Occipital lobe (tissue), 2 donors: ENCODE results near the gene SLCO3A1. TPM values are rescaled to one million over a fixed set of nuclear protein-coding genes. Genes with fewer than 3 reads are reported as not detected.

Source experiments
- DNase-seq: peaks from one replicate; lab custom pipeline; 2025; lab: John Stamatoyannopoulos, UW
- total RNA-seq: library from RNA; depleted of rRNA; stranded (reverse); fragments of >200 nt; gene quantifications from one replicate; pipeline ENCODE4 v1.2.3, GENCODE V29; 2014

Gene SLCO3A1
- total RNA-seq, result 9.8 TPM

GRCh38 chr15:91853511-91853947 lies at the start of gene SLCO3A1:
Gene SLCO3A1, plus strand, starts transcription at chr15:91853708.
- DNase-seq, result peak; percentile 57

GRCh38 chr15:91807122-91807521 lies 46.4 kb upstream of the SLCO3A1 start:
- DNase-seq, result no peak

- DNase-seq, result no peak
Observed at GRCh38 chr15:91813924-91814323, 39.6 kb upstream of the SLCO3A1 start.

DNA sequence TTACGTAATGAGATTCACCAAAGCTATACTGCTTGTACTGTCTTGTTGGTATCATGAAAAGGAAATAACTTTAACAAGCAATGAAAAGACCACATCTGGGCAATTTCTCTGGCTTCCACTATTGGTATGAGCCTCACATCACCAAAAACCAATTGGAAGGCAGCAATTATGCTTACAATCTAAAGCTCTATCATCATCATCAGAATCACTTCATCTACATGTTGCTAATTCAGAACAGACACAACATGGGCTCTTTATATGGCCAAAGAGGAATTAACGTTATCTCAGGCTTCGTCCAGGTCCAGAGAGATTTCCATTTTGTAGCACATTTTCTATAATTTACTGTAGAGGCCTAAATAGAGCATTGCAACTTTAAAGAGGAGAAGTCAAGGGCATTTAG lies 36.6 kb upstream of the SLCO3A1 start:
- DNase-seq, result no peak

DNA sequence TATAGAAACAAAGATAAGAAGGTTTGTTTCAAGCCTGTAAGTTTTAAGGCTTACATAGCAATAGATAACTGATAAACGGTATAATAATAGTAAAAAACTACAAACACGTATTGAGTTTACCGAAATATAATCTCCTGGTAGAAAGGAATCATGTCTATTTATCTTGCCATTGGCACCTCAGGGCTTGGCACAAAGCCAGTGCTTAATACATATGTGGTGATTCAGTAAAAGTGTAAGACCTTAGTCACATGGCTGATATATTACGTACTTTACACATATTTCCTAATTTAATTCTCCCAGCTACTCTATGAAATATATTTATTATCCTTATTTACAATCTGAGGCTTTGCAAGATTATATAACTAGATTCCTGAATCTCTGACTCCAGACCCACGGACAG lies 32.0 kb upstream of the SLCO3A1 start:
- no peak for DNase-seq

- DNase-seq, result no peak
Observed at GRCh38 chr15:91824256-91824655, 29.3 kb upstream of the SLCO3A1 start.

GRCh38 chr15:91826443-91826842 lies 27.1 kb upstream of the SLCO3A1 start:
- DNase-seq, result no peak

GRCh38 chr15:91833056-91833455 lies 20.5 kb upstream of the SLCO3A1 start:
- no peak for DNase-seq

GRCh38 chr15:91839867-91840266 lies 13.6 kb upstream of the SLCO3A1 start:
- no peak for DNase-seq

GRCh38 chr15:91841861-91842260 lies 11.6 kb upstream of the SLCO3A1 start:
- no peak for DNase-seq

GRCh38 chr15:91844341-91844740 lies 9.2 kb upstream of the SLCO3A1 start:
- no peak for DNase-seq

- DNase-seq, result no peak
Observed at GRCh38 chr15:91844928-91845327, 8.6 kb upstream of the SLCO3A1 start.

GRCh38 chr15:91845720-91846119 lies 7.8 kb upstream of the SLCO3A1 start:
- DNase-seq, result no peak

DNA sequence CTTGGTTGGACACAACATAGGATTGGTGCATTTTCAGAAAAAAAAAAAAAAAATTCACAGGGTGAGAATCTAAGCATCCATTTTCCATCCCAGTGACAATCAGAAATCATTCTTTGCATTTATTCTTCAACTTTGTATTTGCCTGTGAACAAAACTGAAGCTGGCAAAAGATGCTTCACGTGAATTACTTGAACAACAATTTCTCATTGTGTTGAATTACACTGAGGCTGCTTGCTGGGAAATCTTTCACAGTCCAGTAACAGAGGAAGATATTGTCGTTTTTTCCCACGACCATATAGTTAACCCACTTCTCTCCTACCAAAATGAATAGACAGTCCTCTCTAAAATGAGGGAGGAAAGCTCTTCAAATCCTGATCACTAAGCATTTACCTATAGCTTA lies 4.3 kb upstream of the SLCO3A1 start:
- DNase-seq, result no peak

- DNase-seq, result no peak
Observed at GRCh38 chr15:91849749-91850161, 3.8 kb upstream of the SLCO3A1 start.

- DNase-seq, result peak; percentile 65
Observed at GRCh38 chr15:91852741-91853510, 582 bp upstream of the SLCO3A1 start.

GRCh38 chr15:91853948-91854638 lies 585 bp downstream of the SLCO3A1 start:
- no peak for DNase-seq

GRCh38 chr15:91854639-91854990 lies 1.1 kb downstream of the SLCO3A1 start:
- DNase-seq, result no peak

GRCh38 chr15:91855241-91855640 lies 1.7 kb downstream of the SLCO3A1 start:
- no peak for DNase-seq

- DNase-seq, result no peak
Observed at GRCh38 chr15:91855684-91856489, 2.4 kb downstream of the SLCO3A1 start.

GRCh38 chr15:91857224-91857585 lies 3.7 kb downstream of the SLCO3A1 start:
- no peak for DNase-seq

DNA sequence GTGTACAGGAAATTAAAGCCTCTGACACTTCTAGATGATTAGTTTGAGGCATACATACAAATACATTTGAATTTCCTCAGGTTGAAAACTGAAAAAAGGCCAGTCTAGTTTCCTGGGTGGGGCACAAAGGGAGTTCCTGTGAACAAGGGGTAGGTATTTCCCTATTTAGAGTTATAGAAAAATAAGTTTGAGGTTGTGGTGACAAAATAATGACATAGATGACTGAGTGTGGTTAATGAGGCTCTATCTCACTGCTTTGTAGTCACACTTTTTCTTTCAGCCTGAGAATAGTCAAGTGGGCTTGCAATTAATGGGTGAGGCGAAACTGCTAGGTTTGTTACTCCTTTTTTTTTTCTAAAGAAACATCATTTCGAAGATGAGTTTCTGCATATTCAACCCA lies 4.3 kb downstream of the SLCO3A1 start:
- DNase-seq, result no peak
